Hematopoietic multipotent progenitor cell (in vitro differentiated cells): ENCODE results near the gene ABCA3. TPM values are rescaled to one million over a fixed set of nuclear protein-coding genes. Genes with fewer than 3 reads are reported as not detected.

ENCODE experiments used
- DNase-seq, 3 donors: peaks; one replicate each; pipeline ENCODE4 v3.0.0-alpha.2; 2011 to 2015; ENCODE audit warnings: low read depth in 2 of 3, low spot score in 2 of 3
- total RNA-seq: library from RNA; depleted of rRNA; stranded (reverse); fragments of >200 nt; gene quantifications from one replicate; pipeline ENCODE4 v1.2.3, GENCODE V29; 2012

ABCA3 gene
- total RNA-seq, 1 donor = 8.1 TPM

GRCh38 chr16:2319606-2320005, 20.9 kb downstream of the ABCA3 start:
- no peak for DNase-seq

DNA sequence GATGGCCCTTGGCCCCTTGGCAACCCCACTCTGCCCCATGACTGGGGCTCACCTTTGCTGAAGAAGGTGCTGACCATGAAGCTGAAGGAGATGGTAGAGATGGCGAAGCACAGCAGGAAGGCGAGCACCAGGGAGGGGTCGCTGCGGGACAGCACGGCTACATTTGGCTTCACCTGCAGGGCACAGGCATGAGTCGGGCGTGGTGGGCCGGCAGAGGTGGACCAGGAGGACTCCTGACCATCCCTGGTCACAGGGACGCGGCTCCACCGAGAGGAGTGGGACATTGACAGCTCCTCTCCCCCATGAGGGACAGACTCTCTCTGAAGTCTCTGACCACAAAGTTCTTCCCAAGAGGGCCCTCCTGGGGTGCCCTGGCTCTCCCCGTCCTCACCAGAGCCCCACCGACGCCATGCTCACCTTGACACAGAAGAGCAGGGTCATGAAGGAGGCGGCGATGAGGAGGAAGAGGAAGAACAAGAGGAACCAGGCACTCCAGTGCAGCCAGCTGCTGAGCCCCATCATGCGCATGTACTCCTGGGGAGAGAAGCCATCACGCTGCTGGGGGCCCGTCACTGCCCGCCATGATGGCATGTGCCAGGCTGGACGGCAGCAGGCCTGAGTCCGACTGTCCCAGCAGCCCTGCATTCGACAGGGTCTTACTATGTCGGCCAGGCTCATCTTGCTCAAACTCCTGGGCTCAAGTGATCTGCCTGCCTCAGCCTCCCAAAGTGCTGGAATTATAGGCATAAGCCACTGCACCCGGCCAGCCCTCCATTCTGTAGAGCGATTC, 23.1 kb downstream of the ABCA3 start:
- no peak for DNase-seq

- DNase-seq = no peak
Measured at GRCh38 chr16:2308089-2308962, 32.2 kb downstream of the ABCA3 start.

DNA sequence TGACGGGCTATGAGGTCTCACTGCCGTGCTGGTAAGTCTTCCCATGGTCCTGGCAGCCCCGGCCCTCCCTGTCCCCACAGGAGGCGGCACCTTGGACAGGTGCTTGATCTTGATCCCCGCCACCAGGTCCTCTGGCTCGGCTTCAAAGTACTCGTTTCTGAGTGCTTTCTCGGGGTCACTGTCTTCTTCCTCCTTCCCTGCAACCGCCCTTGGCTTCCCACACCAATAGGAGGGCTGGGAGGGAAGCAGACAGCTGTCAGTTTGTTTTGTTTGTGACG, 40.7 kb downstream of the ABCA3 start:
- no peak for DNase-seq

GRCh38 chr16:2299121-2299914, 41.2 kb downstream of the ABCA3 start:
- DNase-seq = no peak

DNA sequence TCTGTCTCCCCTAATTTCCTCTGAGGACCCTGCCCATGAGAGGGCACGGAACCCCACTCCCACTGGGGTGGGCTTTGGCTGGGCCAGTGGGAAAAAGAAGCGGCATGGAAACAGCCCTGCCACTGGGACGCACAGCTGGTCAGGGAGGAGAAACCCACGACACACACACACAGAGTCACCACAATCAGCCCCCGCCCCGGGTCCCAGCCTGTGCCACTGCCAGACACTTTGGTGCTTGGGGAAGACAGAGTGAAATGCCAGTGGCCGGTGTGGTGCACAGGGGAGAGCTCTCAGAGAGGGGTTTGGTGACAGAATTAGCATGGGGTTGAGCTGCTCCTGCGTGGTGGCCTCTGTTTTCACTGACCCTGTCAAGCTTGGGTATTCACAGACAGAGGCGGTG, 41.9 kb downstream of the ABCA3 start:
- DNase-seq = no peak

DNA sequence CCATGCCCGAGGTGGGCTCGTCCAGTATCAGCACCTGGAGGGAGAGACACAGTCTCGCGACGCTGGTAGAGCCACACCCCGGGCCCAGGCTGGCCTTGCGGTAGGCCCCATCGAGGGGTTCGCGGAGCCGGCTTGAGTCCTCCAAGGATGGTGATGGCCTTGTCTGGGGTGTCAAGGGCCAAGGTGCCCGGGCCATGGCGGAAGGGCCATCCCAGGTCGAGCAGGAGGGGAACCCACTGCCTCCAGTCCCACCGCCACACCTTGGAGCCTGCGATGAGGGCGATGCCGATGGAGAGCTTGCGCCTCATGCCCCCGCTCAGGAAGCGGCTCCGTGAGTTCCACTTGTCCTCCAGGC, 43.0 kb downstream of the ABCA3 start:
- no peak for DNase-seq

GRCh38 chr16:2296661-2297505, 43.6 kb downstream of the ABCA3 start:
- peak in 2 of 3 donors; percentile 8 to 26 for DNase-seq

DNA sequence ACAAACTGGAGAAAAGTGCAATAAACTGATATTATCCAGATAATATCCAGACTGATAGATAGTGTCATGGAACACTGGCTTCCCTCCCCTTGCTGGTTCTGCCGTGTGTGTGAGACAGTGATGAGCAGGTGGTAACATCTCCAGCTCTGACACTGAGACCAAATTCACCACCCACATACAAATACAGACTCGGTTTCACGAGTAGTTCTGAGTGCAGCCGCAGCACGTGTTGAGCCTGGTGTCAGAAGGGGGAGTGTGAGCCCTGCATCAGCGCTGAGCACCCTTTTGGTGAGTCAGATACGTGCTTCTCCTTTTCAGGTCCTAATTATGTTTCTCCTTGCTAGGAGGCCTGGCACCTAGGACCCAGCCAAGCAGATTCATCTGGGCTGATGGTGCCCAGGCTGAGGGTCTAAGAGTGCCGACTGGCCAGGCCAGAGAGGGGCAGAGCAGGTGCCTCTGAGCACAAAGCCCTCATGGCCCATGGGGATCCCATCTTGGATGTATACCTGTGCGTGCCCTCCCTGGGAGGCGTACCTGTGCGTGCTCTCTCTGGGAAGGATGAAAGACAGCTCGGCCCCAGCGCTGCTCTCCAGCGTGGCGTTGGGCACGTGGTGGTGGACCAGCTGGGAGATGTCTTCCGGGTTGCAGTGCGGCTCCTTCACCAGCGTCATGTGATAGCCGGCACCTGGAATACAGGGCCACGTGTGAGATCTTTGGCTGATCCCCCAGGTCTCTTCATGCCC, 45.3 kb downstream of the ABCA3 start:
- DNase-seq = no peak

GRCh38 chr16:2292221-2292620, 48.3 kb downstream of the ABCA3 start:
- no peak for DNase-seq

DNA sequence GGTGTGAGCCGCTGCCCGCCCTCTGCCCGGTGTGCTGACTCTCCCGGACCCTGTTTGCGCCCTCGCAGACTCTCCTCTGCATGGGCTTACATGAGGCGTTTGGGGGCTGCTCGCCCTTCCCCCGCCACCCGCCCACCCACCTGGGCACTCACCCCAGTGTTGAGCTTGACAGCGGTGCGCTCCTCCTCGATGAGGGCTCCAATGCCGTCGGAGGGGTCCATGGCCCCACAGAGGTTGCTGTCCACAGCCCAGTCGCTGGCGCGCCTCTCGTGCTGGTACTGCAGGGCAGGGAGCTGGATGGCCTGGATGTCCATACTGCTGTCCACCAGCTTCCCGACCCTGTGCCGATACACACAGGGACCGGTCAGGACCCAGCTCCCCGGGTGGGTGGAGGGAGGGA, 51.2 kb downstream of the ABCA3 start:
- DNase-seq = no peak

GRCh38 chr16:2288726-2289125, 51.8 kb downstream of the ABCA3 start:
- peak in 2 of 3 donors; percentile 31 to 75 for DNase-seq

DNA sequence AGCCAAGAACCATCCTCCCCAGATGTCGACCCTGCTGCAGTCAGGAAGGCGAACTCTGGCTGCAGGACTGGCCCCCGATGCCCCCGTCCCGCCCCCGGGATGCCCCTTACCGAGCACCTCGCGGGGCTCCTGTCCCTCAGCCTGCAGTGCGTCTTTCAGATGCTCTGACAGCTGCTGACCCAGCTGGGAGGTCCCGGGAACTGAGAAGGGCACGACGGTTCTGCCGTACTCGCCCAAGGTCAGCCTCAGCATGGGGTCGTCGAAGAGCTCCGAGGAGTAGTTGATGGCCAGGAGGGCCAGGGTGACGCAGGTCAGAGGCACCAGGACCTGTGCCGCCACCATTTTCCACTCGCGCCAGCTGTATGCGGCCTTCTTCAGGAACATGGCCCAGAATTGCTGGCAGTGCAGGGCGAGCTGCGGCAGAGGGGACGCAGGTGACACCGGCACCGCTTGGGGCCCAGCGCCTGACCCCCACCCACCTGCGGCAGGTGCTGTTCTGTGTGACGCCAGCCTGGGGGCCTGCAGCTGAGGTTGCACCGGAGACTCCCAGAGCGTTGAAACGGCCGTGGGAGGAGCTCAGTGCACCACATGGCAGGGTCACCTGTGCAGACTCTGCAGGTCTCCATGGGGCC, 52.5 kb downstream of the ABCA3 start:
- no peak for DNase-seq

DNA sequence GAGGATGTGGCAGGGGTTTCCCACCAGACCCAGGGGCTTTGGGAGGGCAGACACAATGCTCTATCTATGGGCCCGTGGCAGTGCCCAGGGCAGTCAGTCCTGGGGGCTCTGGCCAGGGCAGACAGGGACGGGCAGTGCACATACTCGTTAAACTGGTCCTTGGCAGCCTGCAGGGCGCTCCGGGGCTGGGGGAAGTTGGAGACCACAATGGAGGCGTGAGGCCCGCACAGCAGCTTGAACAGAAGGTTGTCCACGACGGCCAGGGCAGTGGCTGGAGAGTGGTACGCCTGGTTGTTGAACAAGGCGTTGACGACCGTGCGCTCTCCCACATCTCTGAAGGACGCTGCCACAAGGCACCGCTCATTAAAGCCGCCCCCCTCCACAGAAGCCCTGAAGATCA, 54.0 kb downstream of the ABCA3 start:
- DNase-seq = no peak

DNA sequence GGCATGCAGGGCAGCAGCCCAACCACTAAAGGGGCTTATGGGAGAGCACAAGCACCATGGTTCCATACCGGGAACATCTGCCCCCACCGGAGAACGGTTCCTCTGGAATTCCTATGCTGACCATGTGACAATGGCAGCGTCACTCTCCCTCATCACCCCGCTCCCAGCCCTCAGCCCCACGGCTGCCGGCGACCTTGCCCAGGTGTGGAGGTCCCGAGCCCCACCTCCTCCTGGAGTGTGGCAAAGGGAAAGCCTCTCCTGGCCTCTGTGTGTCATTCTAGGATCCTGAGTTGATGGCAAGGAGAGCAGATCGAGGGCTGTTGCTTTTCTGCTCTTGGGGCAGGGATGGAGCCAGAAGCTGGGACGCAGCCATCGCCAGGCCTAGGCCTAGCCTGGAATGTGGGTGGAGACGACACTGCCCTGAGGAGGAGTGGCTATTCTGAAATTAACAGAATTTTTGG, 54.8 kb downstream of the ABCA3 start:
- no peak for DNase-seq

DNA sequence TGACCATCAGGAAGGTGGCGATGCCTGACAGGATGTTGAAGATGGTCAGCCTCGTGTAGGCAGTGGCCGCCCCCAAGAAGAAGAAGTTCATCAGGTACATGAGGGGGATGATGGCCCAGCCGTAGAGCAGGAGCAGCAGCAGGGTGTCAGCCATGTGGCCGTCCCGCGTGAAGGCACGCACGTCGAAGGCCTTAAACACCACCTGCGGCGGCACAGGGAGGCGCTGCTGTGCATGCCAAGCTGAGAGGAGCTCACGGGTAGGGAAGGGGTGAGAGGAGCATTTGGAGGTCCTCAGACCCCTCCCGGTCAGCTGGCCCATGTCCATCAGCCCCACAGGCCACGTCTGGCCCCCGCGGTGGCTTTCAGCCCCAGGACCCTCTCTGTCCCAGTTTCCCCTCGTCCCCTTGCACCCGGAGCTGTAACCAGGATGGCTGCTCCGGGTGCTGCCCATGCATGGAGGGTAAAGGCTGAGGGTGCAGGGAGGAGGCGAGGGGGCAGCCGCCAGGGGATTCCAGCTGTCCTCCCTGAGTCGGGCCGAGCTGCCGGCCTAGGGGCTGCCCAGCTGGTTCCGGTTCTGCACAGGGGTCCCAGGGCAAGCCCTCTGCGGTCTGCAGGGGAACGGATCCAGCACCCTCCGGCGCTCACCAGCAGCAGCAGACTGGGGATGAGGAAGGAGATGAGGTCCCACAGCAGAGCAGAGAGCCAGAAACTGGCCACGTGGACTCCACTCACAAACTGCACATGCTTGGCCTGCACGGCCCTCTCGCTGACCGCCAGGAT, 55.5 kb downstream of the ABCA3 start:
- DNase-seq = no peak

- no peak for DNase-seq
Measured at GRCh38 chr16:2284001-2284770, 56.3 kb downstream of the ABCA3 start.
